HG03342 (cell line): Measurements from ENCODE around the gene ALAD.
"Not testable (repeated sequence)": the region's sequence is repeated elsewhere in the genome, so short reads cannot be mapped to it uniquely, and the experiment has no call there.

ENCODE experiments used
- ATAC-seq: cut with Tn5 transposase; IDR thresholded peaks from one replicate; pipeline ENCODE4 v1.9.1; 2021; ENCODE audit warnings: mild to moderate bottlenecking, moderate library complexity; ENCODE audit not compliant: unreplicated experiment

The ALAD gene

GRCh38 chr9:113375057-113376023, 25.7 kb downstream of the ALAD start:
- ATAC-seq = no peak

GRCh38 chr9:113373676-113374392, 27.2 kb downstream of the ALAD start:
- no peak for ATAC-seq

GRCh38 chr9:113373256-113373655, 27.8 kb downstream of the ALAD start:
- no peak for ATAC-seq

GRCh38 chr9:113372059-113372458, 29.0 kb downstream of the ALAD start:
- ATAC-seq = no peak

GRCh38 chr9:113370806-113371325, 30.2 kb downstream of the ALAD start:
- ATAC-seq = no peak

GRCh38 chr9:113369855-113370140, 31.3 kb downstream of the ALAD start:
- no peak for ATAC-seq

GRCh38 chr9:113368982-113369854, 31.9 kb downstream of the ALAD start:
- no peak for ATAC-seq

GRCh38 chr9:113368348-113368981, 32.6 kb downstream of the ALAD start:
- ATAC-seq = no peak

- ATAC-seq = not testable (repeated sequence)
Measured at GRCh38 chr9:113365652-113366051, 35.4 kb downstream of the ALAD start.

GRCh38 chr9:113364951-113365350, 36.1 kb downstream of the ALAD start:
- ATAC-seq = no peak

GRCh38 chr9:113363336-113363735, 37.7 kb downstream of the ALAD start:
- no peak for ATAC-seq

GRCh38 chr9:113361304-113362018, 39.6 kb downstream of the ALAD start:
- ATAC-seq = no peak

- ATAC-seq = no peak
Measured at GRCh38 chr9:113360242-113360842, 40.7 kb downstream of the ALAD start.

GRCh38 chr9:113359385-113359784, 41.7 kb downstream of the ALAD start:
- ATAC-seq = no peak

GRCh38 chr9:113356686-113357292, 44.3 kb downstream of the ALAD start:
- no peak for ATAC-seq

- no peak for ATAC-seq
Measured at GRCh38 chr9:113355040-113355596, 46.0 kb downstream of the ALAD start.

GRCh38 chr9:113352411-113352810, 48.7 kb downstream of the ALAD start:
- ATAC-seq = no peak

GRCh38 chr9:113352006-113352405, 49.1 kb downstream of the ALAD start:
- ATAC-seq = no peak

GRCh38 chr9:113350937-113351336, 50.1 kb downstream of the ALAD start:
- ATAC-seq = no peak
